Naive thymus-derived CD4-positive, alpha-beta T cell (primary cell): ENCODE results near the gene SHISAL2A. TPM values are rescaled to one million over a fixed set of nuclear protein-coding genes. Genes with fewer than 3 reads are reported as not detected.
A peak's percentile ranks its signal among the peaks of the same experiment; 100 is the strongest.

ENCODE experiments used
- ATAC-seq: fragments of 150-1000 bp; cut with Tn5 transposase; 2 replicates; pipeline ENCODE4 v1.10.0; 2021; ENCODE audit warnings: mild to moderate bottlenecking, moderate library complexity
- CTCF ChIA-PET: fragments of 350-600 bp; sonication (Branson Sonifier 250); formaldehyde crosslinking; loops from one replicate; lab custom pipeline; 2021; ENCODE audit warnings: antibody characterized with exemption; lab: Charles Lee
- POLR2A ChIA-PET: fragments of 350-600 bp; sonication (Branson Sonifier 250); formaldehyde crosslinking; loops from one replicate; lab custom pipeline; 2021; ENCODE audit warnings: antibody characterized with exemption, inconsistent platforms; lab: Charles Lee
- DNase-seq, 9 donors: peaks; one replicate each; pipeline versions ENCODE4 v3.0.0 to v3.0.0-alpha.2; 2020 to 2022; ENCODE audit warnings: mixed read lengths in 1 of 9
- H3K27ac ChIP-seq: one replicate; pipeline ENCODE4 v1.7.0; 2013; ENCODE audit warnings: mild to moderate bottlenecking, low read depth, low read length, moderate library complexity
- H3K27me3 ChIP-seq, 2 donors: one replicate each; pipeline ENCODE4 v1.7.0; 2013; ENCODE audit warnings: low read length in 2 of 2, mild to moderate bottlenecking in 2 of 2, moderate library complexity in 2 of 2; ENCODE audit not compliant: control insufficient read depth in 2 of 2, insufficient read depth in 2 of 2
- H3K36me3 ChIP-seq, 3 experiments: 1 replicate in 2 of 3; 2 replicates in 1 of 3; pipeline ENCODE4 v1.7.0; 2013; ENCODE audit warnings: low read length in 3 of 3, mild to moderate bottlenecking in 3 of 3, moderate library complexity in 1 of 3; ENCODE audit not compliant: insufficient read depth in 3 of 3, control insufficient read depth in 2 of 3
- H3K4me1 ChIP-seq, 2 donors: one replicate each; pipeline ENCODE4 v1.7.0; 2013; ENCODE audit warnings: low read length in 2 of 2, mild to moderate bottlenecking in 2 of 2, moderate library complexity in 1 of 2; ENCODE audit not compliant: control insufficient read depth in 2 of 2, insufficient read depth in 2 of 2
- H3K4me3 ChIP-seq: 2 replicates; pipeline ENCODE4 v1.7.0; 2013; ENCODE audit warnings: mild to moderate bottlenecking, low read length
- H3K9me3 ChIP-seq, 3 experiments: 1 replicate in 2 of 3; 2 replicates in 1 of 3; pipeline ENCODE4 v1.7.0; 2013; ENCODE audit warnings: low read length in 3 of 3; ENCODE audit not compliant: control insufficient read depth in 2 of 3
- H3K27ac Mint-ChIP-seq, 9 donors: one replicate each; pipeline ENCODE4 v1.8.0; 2020 to 2022; ENCODE audit warnings: mixed read lengths in 9 of 9, mild to moderate bottlenecking in 8 of 9, moderate library complexity in 5 of 9, inconsistent platforms in 2 of 9
- H3K27me3 Mint-ChIP-seq, 5 donors: one replicate each; pipeline ENCODE4 v1.8.0; 2021 to 2022; ENCODE audit warnings: mixed read lengths in 5 of 5, mild to moderate bottlenecking in 1 of 5
- H3K36me3 Mint-ChIP-seq, 5 donors: one replicate each; pipeline ENCODE4 v1.8.0; 2020 to 2022; ENCODE audit warnings: mixed read lengths in 5 of 5, mild to moderate bottlenecking in 3 of 5, inconsistent platforms in 1 of 5
- H3K4me1 Mint-ChIP-seq, 7 donors: one replicate each; pipeline ENCODE4 v1.8.0; 2020 to 2022; ENCODE audit warnings: mixed read lengths in 7 of 7, mild to moderate bottlenecking in 3 of 7, inconsistent platforms in 1 of 7
- H3K4me3 Mint-ChIP-seq, 10 donors: one replicate each; pipeline ENCODE4 v1.8.0; 2020 to 2022; ENCODE audit warnings: mild to moderate bottlenecking in 10 of 10, mixed read lengths in 10 of 10, moderate library complexity in 6 of 10, inconsistent platforms in 2 of 10
- H3K9me3 Mint-ChIP-seq, 11 donors: one replicate each; pipeline ENCODE4 v1.8.0; 2020 to 2022; ENCODE audit warnings: mixed read lengths in 11 of 11, mild to moderate bottlenecking in 4 of 11, inconsistent platforms in 1 of 11, moderate library complexity in 1 of 11
- intact Hi-C, 2 donors: fragments of 100-400 bp; cut with micrococcal nuclease; formaldehyde crosslinking; loops; one replicate each; pipeline ENCODE4 v1.15.1; 2023
- polyA plus RNA-seq, 2 donors: library from polyadenylated mRNA; unstranded; fragments of 300-500 nt; fragmentation: Illumina TruSeq; gene quantifications; one replicate each; pipeline ENCODE4 v1.2.3, GENCODE V29; 2021
- total RNA-seq, 6 experiments: library from RNA in 5 of 6; stranded (reverse) in 5 of 6; gene quantifications; 1 replicate in 5 of 6; 2 replicates in 1 of 6; pipeline ENCODE4 v1.2.3 and lab custom pipeline; 2021 to 2026

SHISAL2A gene
- total and polyA plus RNA-seq, 7 experiments from 2014 or later, result 6.8 to 87.1 (median 47.6) TPM

GRCh38 chr1:52628614-52629324, 4.2 kb upstream of the SHISAL2A start:
- peaks cover 0 to 9% (median 2%) of the 10 kb centered on the region in 5 donors for H3K36me3 Mint-ChIP-seq
- ATAC-seq, result no peak
- peaks cover 0 to 3% (median 0%) of the 10 kb centered on the region in 11 donors for H3K9me3 Mint-ChIP-seq
- POLR2A ChIA-PET, result interaction anchor here (0.5 to 10.3 kb wide), 4 partner anchors 9 to 148 kb away, joined by 4 to 104 read pairs (median 6); no protein-coding TSS in a partner anchor
- Histone ChIP-seq H3K9me3 (no peaks in the 10 kb centered on the region), H3K4me3 (no peak overlapping the region), H3K4me1 (peaks cover 18% of the 10 kb centered on the region in 2 donors), H3K36me3 (no peaks in the 10 kb centered on the region), H3K27ac (no peak overlapping the region), H3K27me3 (no peaks in the 10 kb centered on the region)
- H3K4me1 Mint-ChIP-seq, result peaks cover 14 to 52% (median 45%) of the 10 kb centered on the region in 7 donors
- peak overlapping the region in 4 of 9 donors; percentile 18 to 88 (median 32) for H3K27ac Mint-ChIP-seq
- H3K27me3 Mint-ChIP-seq, result peaks cover 0 to 7% (median 0%) of the 10 kb centered on the region in 5 donors
- intact Hi-C loops, result no loop called here
- no peak for DNase-seq
- CTCF ChIA-PET, result no interaction called here
- H3K4me3 Mint-ChIP-seq, result no peak overlapping the region

GRCh38 chr1:52629325-52629643, 3.7 kb upstream of the SHISAL2A start:
- ChIA-PET POLR2A (interaction anchor here (1.3 to 10.3 kb wide), 3 partner anchors 8 to 23 kb away, joined by 3 to 104 read pairs (median 4); no protein-coding TSS in a partner anchor), CTCF (no interaction called here)
- DNase-seq, result no peak
- no peaks in the 10 kb centered on the region for H3K9me3 ChIP-seq
- H3K4me1 ChIP-seq, result peaks cover 20 to 21% of the 10 kb centered on the region in 2 donors
- Mint-ChIP-seq H3K36me3 (peaks cover 0 to 14% (median 2%) of the 10 kb centered on the region in 5 donors), H3K4me1 (peaks cover 19 to 58% (median 50%) of the 10 kb centered on the region in 7 donors), H3K27ac (peak overlapping the region in 4 of 9 donors; percentile 18 to 88 (median 32)), H3K27me3 (peaks cover 0 to 12% (median 0%) of the 10 kb centered on the region in 5 donors), H3K9me3 (peaks cover 0 to 3% (median 0%) of the 10 kb centered on the region in 11 donors), H3K4me3 (no peak overlapping the region)
- no peaks in the 10 kb centered on the region for H3K36me3 ChIP-seq
- no peak overlapping the region for H3K27ac ChIP-seq
- intact Hi-C loops, result no loop called here
- ATAC-seq, result no peak
- H3K4me3 ChIP-seq, result no peak overlapping the region
- H3K27me3 ChIP-seq, result no peaks in the 10 kb centered on the region

- ATAC-seq, result no peak
- intact Hi-C loops, result loop anchor here in 1 of 2 donors (10.0 kb wide), 2 partner anchors 295 to 575 kb away; partner anchors contain the start of genes BTF3L4, ECHDC2, SCP2 and TXNDC12
- H3K9me3 ChIP-seq, result no peaks in the 10 kb centered on the region
- DNase-seq, result no peak
- Mint-ChIP-seq H3K36me3 (peaks cover 0 to 16% (median 2%) of the 10 kb centered on the region in 5 donors), H3K4me3 (no peak overlapping the region), H3K9me3 (peaks cover 0 to 3% (median 0%) of the 10 kb centered on the region in 11 donors), H3K27ac (peak overlapping the region in 4 of 9 donors; percentile 8 to 46 (median 22)), H3K4me1 (peaks cover 23 to 61% (median 54%) of the 10 kb centered on the region in 7 donors), H3K27me3 (peaks cover 0 to 12% (median 0%) of the 10 kb centered on the region in 5 donors)
- H3K36me3 ChIP-seq, result no peaks in the 10 kb centered on the region
- H3K27ac ChIP-seq, result no peak overlapping the region
- H3K27me3 ChIP-seq, result no peaks in the 10 kb centered on the region
- no peak overlapping the region for H3K4me3 ChIP-seq
- CTCF ChIA-PET, result no interaction called here
- peaks cover 24 to 25% of the 10 kb centered on the region in 2 donors for H3K4me1 ChIP-seq
- POLR2A ChIA-PET, result interaction anchor here (1.3 to 10.3 kb wide), 3 partner anchors 8 to 24 kb away, joined by 3 to 104 read pairs (median 4); no protein-coding TSS in a partner anchor
Measured at GRCh38 chr1:52629667-52630066, 3.3 kb upstream of the SHISAL2A start.

- ChIA-PET CTCF (interaction anchor here (0.8 to 1.2 kb wide), 2 partner anchors 35 to 64 kb away, joined by 3 read pairs; no protein-coding TSS in a partner anchor), POLR2A (interaction anchor here (0.6 to 10.3 kb wide), 11 partner anchors 15 to 178 kb away, joined by 3 to 104 read pairs (median 6); partner anchors contain the start of genes GPX7 and TUT4)
- peaks cover 0 to 3% (median 0%) of the 10 kb centered on the region in 11 donors for H3K9me3 Mint-ChIP-seq
- H3K36me3 Mint-ChIP-seq, result peaks cover 0 to 23% (median 0%) of the 10 kb centered on the region in 5 donors
- peaks cover 43 to 44% of the 10 kb centered on the region in 2 donors for H3K4me1 ChIP-seq
- H3K27me3 Mint-ChIP-seq, result peaks cover 0 to 12% (median 0%) of the 10 kb centered on the region in 5 donors
- peaks cover 38 to 72% (median 64%) of the 10 kb centered on the region in 7 donors for H3K4me1 Mint-ChIP-seq
- peak overlapping the region; percentile 88 for H3K27ac ChIP-seq
- no peaks in the 10 kb centered on the region for H3K9me3 ChIP-seq
- no peak for DNase-seq
- no peak for ATAC-seq
- H3K4me3 Mint-ChIP-seq, result peak overlapping the region; percentile 78 to 99 (median 88)
- H3K36me3 ChIP-seq, result no peaks in the 10 kb centered on the region
- intact Hi-C loops, result loop anchor here in 1 of 2 donors (10.0 kb wide), 2 partner anchors 293 to 577 kb away; partner anchors contain the start of genes BTF3L4, ECHDC2, SCP2 and TXNDC12
- H3K27me3 ChIP-seq, result no peaks in the 10 kb centered on the region
- peak overlapping the region; percentile 61 for H3K4me3 ChIP-seq
- H3K27ac Mint-ChIP-seq, result peak overlapping the region; percentile 84 to 99 (median 95)
Measured at GRCh38 chr1:52631759-52632331, 1.1 kb upstream of the SHISAL2A start.

- H3K27me3 ChIP-seq, result no peaks in the 10 kb centered on the region
- peak overlapping the region; percentile 88 for H3K27ac ChIP-seq
- peak overlapping the region; percentile 83 to 99 (median 92) for H3K4me3 Mint-ChIP-seq
- H3K9me3 Mint-ChIP-seq, result peaks cover 0 to 2% (median 0%) of the 10 kb centered on the region in 11 donors
- H3K9me3 ChIP-seq, result no peaks in the 10 kb centered on the region
- H3K36me3 ChIP-seq, result no peaks in the 10 kb centered on the region
- intact Hi-C loops, result loop anchor here in 1 of 2 donors (1.0 to 10.0 kb wide), 3 partner anchors 30 to 579 kb away; partner anchors contain the start of genes BTF3L4, ECHDC2, SCP2 and TXNDC12
- peak; percentile 10 for ATAC-seq
- peaks cover 0 to 30% (median 2%) of the 10 kb centered on the region in 5 donors for H3K36me3 Mint-ChIP-seq
- DNase-seq, result peak in 3 of 9 donors; percentile 29 to 38 (median 36)
- peaks cover 0 to 12% (median 0%) of the 10 kb centered on the region in 5 donors for H3K27me3 Mint-ChIP-seq
- ChIA-PET POLR2A (interaction anchor here (0.5 to 10.3 kb wide), 20 partner anchors 9 to 493 kb away, joined by 3 to 104 read pairs (median 4); partner anchors contain the start of genes GPX7 and TUT4), CTCF (interaction anchor here (0.9 to 1.9 kb wide), 3 partner anchors 9 to 65 kb away, joined by 3 to 6 read pairs (median 3); partner anchors contain the start of gene GPX7)
- peak overlapping the region; percentile 65 for H3K4me3 ChIP-seq
- peak overlapping the region; percentile 92 to 99 (median 99) for H3K27ac Mint-ChIP-seq
- peaks cover 43 to 78% (median 71%) of the 10 kb centered on the region in 7 donors for H3K4me1 Mint-ChIP-seq
- peaks cover 55 to 57% of the 10 kb centered on the region in 2 donors for H3K4me1 ChIP-seq
Measured at GRCh38 chr1:52633291-52633754, 355 bp downstream of the SHISAL2A start.
